IPS-20b (cell line): Measurements from ENCODE around the gene TBX1.

Source experiments
- H3K27ac ChIP-seq: one replicate; pipeline ENCODE4 v1.5.1; 2013; ENCODE audit warnings: low read length
- H3K27me3 ChIP-seq: 2 replicates; pipeline ENCODE4 v1.6.1; 2013; ENCODE audit warnings: mild to moderate bottlenecking, low read length, inconsistent platforms; ENCODE audit not compliant: insufficient read depth
- H3K36me3 ChIP-seq: 2 replicates; pipeline ENCODE4 v1.6.1; 2013; ENCODE audit warnings: low read depth, mild to moderate bottlenecking, inconsistent platforms, low read length, moderate library complexity; ENCODE audit not compliant: insufficient read depth
- H3K4me1 ChIP-seq: 2 replicates; pipeline ENCODE4 v1.6.1; 2013; ENCODE audit warnings: mild to moderate bottlenecking, control low read depth, inconsistent platforms, low read length, moderate library complexity; ENCODE audit not compliant: insufficient read depth
- H3K4me3 ChIP-seq: 2 replicates; pipeline ENCODE4 v1.5.1; 2013; ENCODE audit warnings: mild to moderate bottlenecking, low read length, inconsistent platforms
- H3K9ac ChIP-seq: 2 replicates; pipeline ENCODE4 v1.6.1; 2013; ENCODE audit warnings: low read depth, mild to moderate bottlenecking, inconsistent platforms, low read length, moderate library complexity
- H3K9me3 ChIP-seq: 2 replicates; pipeline ENCODE4 v1.6.1; 2013; ENCODE audit warnings: mild to moderate bottlenecking, low read depth, low read length, inconsistent platforms; ENCODE audit not compliant: insufficient read depth

TBX1 gene

GRCh38 chr22:19814428-19814827 is 53.9 kb downstream of the TBX1 start:
- no peak overlapping the region for H3K27ac ChIP-seq

GRCh38 chr22:19815093-19815822 is 54.7 kb downstream of the TBX1 start:
- H3K27ac ChIP-seq = no peak overlapping the region
- H3K36me3 ChIP-seq = no peaks in the 10 kb centered on the region

More at GRCh38 chr22:19814428-19814827, 53.9 kb downstream of the TBX1 start:
- Histone ChIP-seq H3K4me1 (no peaks in the 10 kb centered on the region), H3K9ac (no peak overlapping the region), H3K4me3 (no peak overlapping the region), H3K9me3 (no peaks in the 10 kb centered on the region), H3K27me3 (no peaks in the 10 kb centered on the region), H3K36me3 (no peaks in the 10 kb centered on the region)

GRCh38 chr22:19815823-19816290 is 55.3 kb downstream of the TBX1 start:
- Histone ChIP-seq H3K4me3 (no peak overlapping the region), H3K4me1 (no peaks in the 10 kb centered on the region), H3K36me3 (no peaks in the 10 kb centered on the region), H3K27me3 (no peaks in the 10 kb centered on the region), H3K27ac (no peak overlapping the region), H3K9ac (no peak overlapping the region), H3K9me3 (no peaks in the 10 kb centered on the region)

More at GRCh38 chr22:19815093-19815822, 54.7 kb downstream of the TBX1 start:
- Histone ChIP-seq H3K9me3 (no peaks in the 10 kb centered on the region), H3K4me3 (no peak overlapping the region), H3K27me3 (no peaks in the 10 kb centered on the region), H3K9ac (no peak overlapping the region), H3K4me1 (no peaks in the 10 kb centered on the region)

- no peaks in the 10 kb centered on the region for H3K9me3 ChIP-seq
- no peak overlapping the region for H3K9ac ChIP-seq
- H3K27ac ChIP-seq = no peak overlapping the region
- H3K36me3 ChIP-seq = no peaks in the 10 kb centered on the region
- no peaks in the 10 kb centered on the region for H3K27me3 ChIP-seq
- no peak overlapping the region for H3K4me3 ChIP-seq
- H3K4me1 ChIP-seq = no peaks in the 10 kb centered on the region
These were observed 56.0 kb downstream of the TBX1 start for GRCh38 chr22:19816372-19817119.
